HUDEP-2 (cell line): ENCODE measurements around the gene SLC23A2.
"Not testable (repeated sequence)": the region's sequence is repeated elsewhere in the genome, so short reads cannot be mapped to it uniquely, and the experiment has no call there.

Experiments
- DNase-seq, 76 experiments: peaks; one replicate each; lab custom pipeline; 2025; ENCODE audit not compliant: unreplicated experiment in 76 of 76; lab: John Stamatoyannopoulos, UW

Gene SLC23A2

DNA sequence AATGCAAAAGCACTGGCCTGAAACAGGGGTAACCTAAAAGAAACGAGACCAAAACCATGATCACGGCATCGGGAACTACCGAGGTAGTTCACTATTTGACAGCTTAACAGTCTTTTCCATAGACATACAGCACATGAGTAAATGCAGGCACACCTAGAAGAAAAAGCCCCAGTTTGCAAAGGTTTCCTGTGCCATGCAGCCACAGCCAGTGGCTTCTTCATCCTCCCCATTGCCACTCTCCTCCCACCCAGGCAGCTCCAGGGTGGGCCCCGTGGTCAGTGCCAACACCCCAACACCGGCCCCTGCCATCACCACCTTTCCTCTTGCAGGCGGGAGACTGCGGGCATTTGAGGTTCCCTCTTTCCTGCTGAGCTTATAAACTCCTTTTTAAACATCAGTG lies 115.4 kb downstream of the SLC23A2 start:
- no peak for DNase-seq

DNA sequence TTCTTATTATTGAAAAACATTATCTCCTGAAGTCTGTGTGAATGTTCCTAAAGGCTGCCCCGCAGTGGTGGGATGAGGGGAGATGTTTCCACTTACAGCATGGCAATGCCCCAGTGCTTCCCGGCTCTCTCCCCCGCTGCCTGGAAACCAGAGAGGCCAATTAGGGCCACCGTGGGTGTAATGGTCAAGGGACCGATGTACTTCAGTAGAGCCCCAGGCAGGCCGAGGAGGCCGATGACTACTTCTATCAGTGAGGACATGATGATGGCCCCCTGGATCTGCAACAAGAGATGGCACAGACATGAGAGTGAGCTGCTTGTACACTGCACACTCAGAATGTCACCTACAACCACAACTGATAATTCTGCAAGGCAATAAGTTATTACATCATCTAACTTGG lies 117.8 kb downstream of the SLC23A2 start:
- DNase-seq = no peak

- no peak for DNase-seq
Observed at GRCh38 chr20:4883051-4883450, 118.3 kb downstream of the SLC23A2 start.

DNA sequence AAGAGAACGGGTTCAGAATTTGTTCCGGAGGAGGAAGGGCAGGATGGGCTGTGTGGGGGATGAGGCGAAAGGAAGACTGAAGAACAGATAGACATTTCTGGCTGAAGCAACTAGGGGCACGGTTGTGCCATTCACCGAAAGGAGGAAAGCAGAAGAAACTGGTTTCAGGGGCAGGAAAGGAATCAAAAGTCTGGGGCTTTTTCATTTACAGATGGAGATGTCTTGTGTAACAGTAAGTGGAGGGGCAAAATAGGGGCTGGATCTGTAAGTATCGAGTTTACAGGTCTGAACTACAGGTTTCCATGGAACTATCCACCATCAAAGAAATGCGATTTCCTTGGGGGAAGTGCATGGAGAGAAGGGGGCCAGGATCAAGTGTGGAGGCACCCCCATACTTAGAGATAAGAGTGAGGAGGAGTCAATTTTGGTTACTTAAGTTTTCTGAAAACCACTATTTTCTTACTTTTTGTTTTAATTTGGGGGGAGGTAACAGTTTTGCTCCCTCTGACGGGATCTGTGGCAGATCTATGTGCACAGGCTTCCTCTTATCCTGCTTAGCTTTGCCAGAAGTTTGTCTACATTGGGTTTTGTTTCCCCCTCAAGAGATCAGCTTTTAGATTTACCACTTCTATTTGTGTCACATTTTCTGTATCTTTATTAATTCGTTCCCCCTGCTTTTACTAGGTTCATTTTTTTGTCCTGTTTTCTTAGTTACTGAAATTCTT lies 120.1 kb downstream of the SLC23A2 start:
- no peak for DNase-seq

DNA sequence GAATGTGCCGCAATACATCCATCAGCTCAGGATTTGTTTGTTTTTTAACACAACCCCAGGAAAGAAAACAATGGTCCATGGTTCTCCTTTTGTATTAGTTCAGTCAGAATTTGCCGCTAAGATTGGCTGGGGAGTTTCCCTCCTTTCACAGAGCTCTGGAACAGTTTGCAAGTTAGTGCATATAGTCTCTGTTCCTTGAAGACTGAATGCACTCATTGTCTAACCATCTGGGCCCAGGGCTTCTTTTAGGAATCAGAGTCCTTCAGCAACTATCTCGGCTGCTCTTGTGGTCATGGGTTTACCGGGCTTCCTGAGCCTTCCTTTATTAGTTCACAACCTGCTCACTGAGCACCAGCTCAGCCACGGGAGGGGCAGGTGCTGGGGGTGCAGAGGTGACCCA lies 121.3 kb downstream of the SLC23A2 start:
- no peak for DNase-seq

DNA sequence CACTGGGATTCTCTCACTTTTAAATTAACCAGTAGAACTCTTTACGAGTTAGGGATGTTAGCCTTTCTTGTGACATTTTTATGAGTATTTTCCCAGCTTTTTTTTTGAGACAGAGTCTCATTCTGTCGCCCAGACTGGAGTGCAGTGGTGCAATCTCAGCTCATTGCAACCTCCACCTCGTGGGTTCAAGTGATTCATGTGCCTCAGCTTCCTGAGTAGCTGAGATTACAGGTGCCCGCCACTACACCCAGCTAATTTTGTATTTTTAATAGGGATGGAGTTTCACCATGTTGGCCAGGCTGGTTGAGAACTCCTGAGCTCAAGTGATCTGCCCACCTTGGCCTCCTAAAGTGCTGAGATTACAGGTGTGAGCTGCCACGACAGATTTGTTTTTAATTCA lies 123.2 kb downstream of the SLC23A2 start:
- not testable (repeated sequence) for DNase-seq

DNA sequence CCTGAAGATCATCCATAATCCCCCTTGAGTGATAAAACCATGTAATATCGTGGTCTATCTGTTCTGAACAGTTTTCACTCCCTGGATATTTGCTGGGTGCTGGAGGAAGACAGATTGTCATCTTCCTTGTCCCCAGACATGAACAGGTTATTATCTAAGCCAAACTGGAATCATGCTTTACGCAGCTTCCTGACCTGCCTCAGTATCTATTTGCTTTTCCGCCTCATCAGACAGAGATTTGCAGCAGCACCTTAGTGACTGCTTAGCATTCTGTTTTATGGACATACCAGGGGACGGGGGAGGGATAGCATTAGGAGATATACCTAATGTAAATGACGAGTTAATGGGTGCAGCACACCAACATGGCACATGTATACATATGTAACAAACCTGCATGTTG lies 124.6 kb downstream of the SLC23A2 start:
- no peak for DNase-seq

DNA sequence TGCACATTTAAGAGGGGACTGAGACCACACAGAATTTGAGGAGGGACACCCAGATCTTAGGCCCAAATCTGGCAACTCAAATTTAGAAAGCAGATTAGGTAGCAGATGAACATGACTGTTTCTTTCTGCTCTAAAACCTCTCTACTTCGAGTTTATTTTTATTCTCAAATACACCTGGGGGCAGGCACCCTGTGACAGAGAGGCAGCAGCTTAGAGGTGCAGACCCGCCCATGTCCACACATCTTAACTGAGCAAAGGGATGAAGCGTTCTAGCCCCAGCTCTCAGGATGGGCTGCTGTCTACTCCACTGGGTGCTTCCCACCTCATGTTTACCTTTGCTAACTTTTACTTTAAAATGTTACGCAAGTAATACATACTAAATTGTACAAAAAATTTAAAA lies 125.0 kb downstream of the SLC23A2 start:
- DNase-seq = no peak

GRCh38 chr20:4875578-4876067 lies 125.7 kb downstream of the SLC23A2 start:
- no peak for DNase-seq

DNA sequence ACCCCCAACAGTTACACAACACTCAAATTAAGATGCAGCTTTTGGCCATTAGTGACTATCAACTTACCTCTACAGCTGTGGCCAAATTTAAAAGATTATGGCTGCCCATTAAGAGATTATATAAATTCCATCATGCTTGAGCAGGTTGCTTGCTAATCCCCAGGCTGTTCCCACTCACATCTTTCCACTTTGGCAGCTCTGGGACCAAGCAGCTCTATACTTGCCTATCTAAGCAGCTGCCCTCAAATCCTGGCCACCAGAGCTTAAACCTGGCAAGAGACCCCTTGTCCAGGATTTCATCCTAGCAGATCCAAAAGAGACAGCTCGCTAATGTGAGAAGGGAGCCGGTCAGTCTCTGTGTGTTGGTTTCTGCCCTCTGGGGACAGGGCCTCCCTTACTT lies 127.9 kb downstream of the SLC23A2 start:
- DNase-seq = no peak

DNA sequence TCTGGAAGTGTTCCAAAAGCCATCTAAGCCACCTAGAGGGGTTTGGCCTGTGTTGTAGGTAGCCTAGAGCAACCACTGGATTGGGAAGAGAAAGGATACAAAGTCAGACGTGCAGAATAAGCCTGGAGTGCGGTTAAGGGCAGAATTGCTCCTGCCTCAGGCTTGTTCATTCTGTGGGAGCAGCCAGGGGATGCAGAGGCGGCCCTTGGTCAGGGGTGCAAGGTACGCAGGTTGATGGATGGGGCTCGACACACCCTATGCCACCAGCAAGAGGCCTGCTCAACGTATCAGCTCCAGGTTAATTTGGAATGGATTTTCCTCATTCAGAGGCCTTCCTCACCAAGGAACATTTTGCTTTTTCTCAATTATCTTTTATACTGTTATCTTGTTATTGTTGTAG lies 129.8 kb downstream of the SLC23A2 start:
- no peak for DNase-seq

DNA sequence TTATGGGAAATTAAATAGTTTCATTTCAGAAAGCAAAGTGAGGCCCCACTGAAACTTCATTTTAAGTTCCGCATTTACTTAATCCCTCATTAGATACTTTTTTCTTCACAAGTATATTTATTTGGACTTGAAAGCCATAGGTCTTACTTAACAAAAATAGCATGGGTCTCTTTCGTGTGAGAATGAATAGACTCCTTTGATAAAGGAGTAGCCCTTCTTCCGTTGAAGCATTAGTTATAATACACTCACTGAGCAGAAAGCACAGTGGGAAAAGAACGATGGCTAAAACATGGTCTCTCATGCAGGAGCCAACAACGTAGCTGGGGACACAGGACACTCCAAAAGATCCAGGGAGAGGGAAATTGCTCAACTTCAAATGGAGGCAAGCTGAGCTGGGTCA lies 130.4 kb downstream of the SLC23A2 start:
- no peak for DNase-seq

GRCh38 chr20:4869290-4870193 lies 131.8 kb downstream of the SLC23A2 start:
- peak in 4 of 76 experiments; percentile 6 to 32 (median 12) for DNase-seq

- no peak for DNase-seq
Observed at GRCh38 chr20:4867051-4867450, 134.3 kb downstream of the SLC23A2 start.

- no peak for DNase-seq
Observed at GRCh38 chr20:4866429-4866828, 134.9 kb downstream of the SLC23A2 start.

GRCh38 chr20:4864311-4864752 lies 137.0 kb downstream of the SLC23A2 start:
- DNase-seq = no peak

DNA sequence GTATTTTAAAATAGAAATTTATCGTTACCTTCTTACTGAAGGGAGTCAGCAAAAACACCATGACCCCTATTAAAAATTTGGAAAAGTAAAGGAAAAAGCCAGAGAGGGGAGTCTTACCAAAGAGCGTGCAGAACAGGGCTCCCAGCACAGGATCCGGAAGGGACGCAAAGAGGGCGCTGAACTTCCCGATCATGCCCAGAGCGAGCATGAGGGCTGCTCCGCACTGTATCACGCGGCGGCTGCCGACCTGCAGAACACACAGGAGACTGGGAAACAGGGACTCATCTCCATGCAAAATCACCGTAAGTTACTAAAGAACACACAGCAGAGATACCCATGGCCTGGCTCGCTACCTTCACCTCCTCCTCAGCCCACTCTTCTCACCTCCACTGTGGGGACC lies 138.6 kb downstream of the SLC23A2 start:
- DNase-seq = no peak

DNA sequence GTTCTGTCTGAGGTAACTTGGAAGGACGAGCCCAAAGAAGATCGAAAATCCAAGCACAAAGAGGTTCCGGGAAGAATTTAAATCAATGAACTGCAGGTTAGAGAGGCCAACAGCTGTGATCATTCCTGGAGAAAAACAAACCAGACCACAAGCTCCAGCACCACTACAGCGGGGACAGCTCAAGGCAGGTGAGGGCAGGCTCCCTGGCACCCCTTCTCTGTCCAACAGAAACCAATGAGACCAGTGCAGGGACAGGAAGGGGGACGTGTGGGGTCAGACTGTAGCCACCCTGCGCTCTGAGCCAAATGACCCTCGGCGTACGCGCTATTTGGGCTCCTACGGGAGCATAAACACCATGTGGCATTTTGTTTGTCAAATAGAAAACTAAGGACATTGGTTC lies 139.3 kb downstream of the SLC23A2 start:
- DNase-seq = no peak

DNA sequence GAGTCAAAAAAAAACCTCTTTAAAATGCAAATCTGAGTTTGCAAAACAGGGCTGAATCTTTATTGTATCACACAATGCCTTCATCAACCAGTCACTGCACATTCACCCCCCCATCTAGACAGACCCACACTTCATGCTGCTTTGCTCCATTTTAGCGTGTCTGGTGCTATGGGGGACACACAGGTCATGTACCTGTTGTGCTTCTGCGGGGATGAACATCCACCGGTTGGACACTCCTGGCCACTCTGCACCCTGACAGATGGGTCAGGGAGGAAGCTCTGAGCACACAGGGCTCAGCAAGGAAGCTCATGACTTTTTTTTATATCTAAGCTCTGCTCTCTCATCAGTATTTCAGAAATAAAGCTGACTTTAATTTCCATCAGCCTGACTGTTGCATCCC lies 143.3 kb downstream of the SLC23A2 start:
- DNase-seq = no peak

DNA sequence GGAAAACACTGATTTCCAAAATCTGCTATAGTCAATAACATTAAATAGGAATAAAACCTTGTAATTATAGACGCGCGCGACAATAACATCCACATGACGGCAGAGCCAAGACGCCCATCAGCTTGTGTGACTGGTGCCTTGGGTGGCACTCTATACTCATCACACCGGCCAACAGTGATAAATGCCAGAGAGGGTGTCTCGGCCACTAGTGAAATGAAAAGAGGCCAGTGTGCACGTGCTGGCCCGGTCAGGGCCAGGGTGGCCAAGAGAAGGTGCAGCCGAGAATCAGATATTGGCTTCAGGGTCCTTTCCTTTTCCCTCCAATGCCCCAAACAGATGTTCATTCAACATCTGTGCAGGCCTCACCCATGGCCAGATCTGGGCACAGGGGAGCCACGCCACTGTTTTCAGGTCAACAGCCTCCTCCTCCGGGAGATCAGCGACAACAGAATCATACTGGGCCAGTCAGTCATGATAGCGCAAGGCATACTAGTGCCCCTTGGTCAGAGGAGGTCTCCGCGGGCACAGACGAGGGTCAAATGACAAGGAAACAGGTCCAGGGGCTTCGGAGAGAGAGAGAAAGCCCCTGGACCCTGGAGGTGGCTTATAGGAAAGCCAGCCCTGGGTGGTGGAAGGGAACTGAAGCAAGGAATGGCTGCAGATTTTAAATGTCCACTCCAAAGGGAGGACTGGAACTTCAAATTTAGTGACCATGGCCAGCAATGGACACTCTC lies 145.1 kb downstream of the SLC23A2 start:
- no peak for DNase-seq

- no peak for DNase-seq
Observed at GRCh38 chr20:4855555-4855954, 145.8 kb downstream of the SLC23A2 start.
